GM19463 (cell line): ENCODE data around the gene HTT.

ENCODE experiments used
- ATAC-seq: cut with Tn5 transposase; IDR thresholded peaks from one replicate; pipeline ENCODE4 v1.9.1; 2021; ENCODE audit warnings: mild to moderate bottlenecking, moderate library complexity; ENCODE audit not compliant: unreplicated experiment

HTT gene

GRCh38 chr4:3247399-3248177 is 173.1 kb downstream of the HTT start:
- ATAC-seq, result no peak

- ATAC-seq, result no peak
Observed at GRCh38 chr4:3248178-3248480, 173.6 kb downstream of the HTT start.

GRCh38 chr4:3248811-3249661 is 174.6 kb downstream of the HTT start, which contains the start of gene MSANTD1:
Gene MSANTD1 (plus strand): TSS chr4:3249159. CDS start chr4:3249223, 64 bp downstream.
- no peak for ATAC-seq

- ATAC-seq, result no peak
Observed at GRCh38 chr4:3249711-3250437, 175.4 kb downstream of the HTT start.

- ATAC-seq, result no peak
Observed at GRCh38 chr4:3250438-3250955, 176.0 kb downstream of the HTT start.

GRCh38 chr4:3250956-3251690 is 176.6 kb downstream of the HTT start:
- ATAC-seq, result no peak

- ATAC-seq, result no peak
Observed at GRCh38 chr4:3251691-3252479, 177.4 kb downstream of the HTT start.

GRCh38 chr4:3252480-3252828 is 178.0 kb downstream of the HTT start:
- no peak for ATAC-seq

GRCh38 chr4:3252831-3253641 is 178.6 kb downstream of the HTT start:
- no peak for ATAC-seq

GRCh38 chr4:3253808-3254207 is 179.3 kb downstream of the HTT start:
- ATAC-seq, result no peak

- no peak for ATAC-seq
Observed at GRCh38 chr4:3254302-3255131, 180.0 kb downstream of the HTT start.

- ATAC-seq, result no peak
Observed at GRCh38 chr4:3255611-3256186, 181.2 kb downstream of the HTT start.

GRCh38 chr4:3256230-3257102 is 182.0 kb downstream of the HTT start:
- ATAC-seq, result no peak

GRCh38 chr4:3257103-3257555 is 182.6 kb downstream of the HTT start:
- no peak for ATAC-seq

GRCh38 chr4:3257556-3258482 is 183.3 kb downstream of the HTT start:
- ATAC-seq, result no peak
